Panc1 (cell line): ENCODE data around the gene FNIP2. TPM values are rescaled to one million over a fixed set of nuclear protein-coding genes. Genes with fewer than 3 reads are reported as not detected.

ENCODE experiments used
- ATAC-seq: fragments of 200-7000 bp; cut with Tn5 transposase; 2 replicates; pipeline ENCODE4 v1.9.1; 2020; ENCODE audit warnings: mild to moderate bottlenecking, moderate library complexity
- BruUV-seq: library from RNA; stranded (reverse); fragments of 400-500 nt; replicated peaks from 2 replicates; lab custom pipeline; 2021; lab: Mats Ljungman, UMichigan
- CTCF ChIA-PET: fragments of 300-600 bp; sonication (Branson Sonifier 250); formaldehyde crosslinking; loops from one replicate; lab custom pipeline; 2022; ENCODE audit warnings: antibody characterized with exemption; lab: Charles Lee
- POLR2A ChIA-PET: fragments of 300-600 bp; sonication (Branson Sonifier 250); formaldehyde crosslinking; loops from one replicate; lab custom pipeline; 2022; ENCODE audit warnings: antibody characterized with exemption; lab: Charles Lee
- DNase-seq: peaks from one replicate; pipeline ENCODE4 v3.0.0-alpha.2; 2010; ENCODE audit warnings: low read depth, low spot score
- H3K27ac ChIP-seq: 2 replicates; pipeline ENCODE4 v1.5.1; 2011; ENCODE audit warnings: mild to moderate bottlenecking, low read length, inconsistent platforms
- H3K27me3 ChIP-seq: fragments of 200-500 bp; sonication (Bioruptor generic); 2 replicates; pipeline ENCODE4 v1.6.0; 2014; ENCODE audit warnings: low read length, inconsistent platforms; ENCODE audit not compliant: control insufficient read depth, insufficient read depth
- H3K36me3 ChIP-seq: fragments of 200-500 bp; sonication (Bioruptor generic); 2 replicates; pipeline ENCODE4 v1.5.1; 2014; ENCODE audit warnings: inconsistent platforms, mild to moderate bottlenecking, low read length, moderate library complexity; ENCODE audit not compliant: control insufficient read depth, insufficient read depth
- H3K4me1 ChIP-seq: 2 replicates; pipeline ENCODE4 v1.5.1; 2011; ENCODE audit warnings: inconsistent platforms, mild to moderate bottlenecking, low read length, moderate library complexity; ENCODE audit not compliant: control insufficient read depth, insufficient read depth
- H3K4me3 ChIP-seq, 2 experiments: 2 replicates each; pipeline ENCODE4 v1.5.1; 2011 to 2012; ENCODE audit warnings: low read depth in 2 of 2, low read length in 2 of 2, mild to moderate bottlenecking in 2 of 2, inconsistent platforms in 1 of 2, moderate library complexity in 1 of 2
- H3K9me3 ChIP-seq: fragments of 200-500 bp; sonication (Bioruptor generic); 2 replicates; pipeline ENCODE4 v1.5.1; 2014; ENCODE audit warnings: low read depth, mild to moderate bottlenecking, inconsistent platforms, low read length, moderate library complexity; ENCODE audit not compliant: control insufficient read depth, insufficient read depth
- CTCF ChIP-seq: fragments of 450-650 bp; IDR thresholded peaks from 2 replicates; pipeline ENCODE4 v1.5.1; 2017; ENCODE audit warnings: mild to moderate bottlenecking
- POLR2AphosphoS5 ChIP-seq: IDR thresholded peaks from 2 replicates; pipeline ENCODE4 v1.6.1; 2012; ENCODE audit warnings: mild to moderate bottlenecking, low read depth, low read length, moderate library complexity
- REST ChIP-seq, 2 experiments: IDR thresholded peaks; 2 replicates each; pipeline ENCODE4 v1.6.1; 2011 to 2012; ENCODE audit warnings: low read depth in 2 of 2, control low read depth in 1 of 2, low read length in 1 of 2, mild to moderate bottlenecking in 1 of 2, moderate library complexity in 1 of 2; ENCODE audit not compliant: insufficient read depth in 1 of 2
- SIN3A ChIP-seq: IDR thresholded peaks from 2 replicates; pipeline ENCODE4 v1.6.1; 2012; ENCODE audit warnings: low read depth, mild to moderate bottlenecking, low read length, moderate library complexity, borderline replicate concordance; ENCODE audit not compliant: insufficient read depth
- TCF7L2 ChIP-seq: IDR thresholded peaks from 2 replicates; pipeline ENCODE4 v1.6.1; 2011; ENCODE audit warnings: mild to moderate bottlenecking, low read depth, low read length, inconsistent platforms
- in situ Hi-C: cut with HindIII; loops from 2 replicates; pipeline ENCODE4 v1.10.0; 2016; ENCODE audit warnings: low sequenced_read_pairs, low pct_unique_long_range_greater_than_20kb
- intact Hi-C: fragments of 100-400 bp; cut with micrococcal nuclease; formaldehyde crosslinking; loops from one replicate; pipeline ENCODE4 v1.10.0; 2022; ENCODE audit not compliant: unreplicated experiment
- total RNA-seq: library from RNA; stranded (reverse); gene quantifications from one replicate; pipeline ENCODE4 v1.2.1, GENCODE V29; 2021; ENCODE audit not compliant: unreplicated experiment

FNIP2 gene
- total RNA-seq, 1 experiment from 2014 or later: 17.7 TPM

- Histone ChIP-seq H3K4me3 (no peak overlapping the region), H3K36me3 (no peaks in the 10 kb centered on the region; the same call in 1 of the 2 replicates), H3K9me3 (no peaks in the 10 kb centered on the region), H3K27me3 (no peaks in the 10 kb centered on the region), H3K4me1 (peaks cover 12% of the 10 kb centered on the region), H3K27ac (no peak overlapping the region)
- ATAC-seq: no peak
- no TSS peak for BruUV-seq
- in situ Hi-C loops: no loop called here
- DNase-seq: no peak
- CTCF ChIA-PET: no interaction called here
- POLR2A ChIA-PET: no interaction called here
- intact Hi-C loops: no loop called here
- no peak for TF ChIP-seq POLR2AphosphoS5
- no peak for TF ChIP-seq TCF7L2
- TF ChIP-seq CTCF: no peak
- TF ChIP-seq SIN3A: no peak
- no peak for TF ChIP-seq REST (IDR thresholded peaks at IDR 0.05; ENCODE audit: insufficient read depth in 1 of 2, low read depth in 2 of 2, low read length in 1 of 2)
Measured at GRCh38 chr4:158766434-158767044, 2.3 kb upstream of the FNIP2 start.

DNA sequence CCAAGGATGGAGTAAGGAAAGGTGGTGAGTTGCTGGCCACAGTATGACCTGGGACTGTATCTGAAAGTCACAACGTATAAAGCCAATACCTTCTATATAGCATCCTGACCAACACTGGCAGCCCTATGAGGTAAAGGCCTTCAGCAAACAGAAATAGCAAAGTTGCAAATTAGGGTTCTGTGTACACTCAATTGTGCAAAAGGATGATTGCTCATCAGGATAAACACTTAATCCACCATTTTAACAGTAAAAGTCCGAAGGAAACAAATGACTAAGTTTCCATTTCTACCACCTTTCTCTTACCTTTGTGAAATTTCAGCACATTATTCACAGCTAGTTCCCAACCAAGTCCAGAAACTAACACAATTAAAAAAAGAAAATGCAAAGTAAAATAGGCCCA, 1.4 kb upstream of the FNIP2 start:
- Histone ChIP-seq H3K36me3 (no peaks in the 10 kb centered on the region; the same call in 1 of the 2 replicates), H3K9me3 (no peaks in the 10 kb centered on the region), H3K27me3 (no peaks in the 10 kb centered on the region), H3K4me3 (no peak overlapping the region), H3K4me1 (peaks cover 20% of the 10 kb centered on the region), H3K27ac (peak overlapping the region; percentile 78; the same call in 1 of the 2 replicates)
- intact Hi-C loops (no loop called here), in situ Hi-C loops (no loop called here)
- no TSS peak for BruUV-seq
- no peak for TF ChIP-seq TCF7L2
- no peak for TF ChIP-seq POLR2AphosphoS5
- no peak for TF ChIP-seq SIN3A
- no peak for TF ChIP-seq REST (IDR thresholded peaks at IDR 0.05; ENCODE audit: insufficient read depth in 1 of 2, low read depth in 2 of 2, low read length in 1 of 2)
- TF ChIP-seq CTCF: no peak
- DNase-seq (no peak), ATAC-seq (no peak)
- ChIA-PET POLR2A (no interaction called here), CTCF (no interaction called here)
